HAP-1 (cell line): ENCODE data around the gene ENOX2.

Experiments used
- DNase-seq, 2 experiments: peaks; one replicate each; pipeline ENCODE4 v3.0.0-alpha.2; 2016 to 2020; ENCODE audit warnings: low spot score in 2 of 2
- H3K27me3 ChIP-seq: fragments of 250-450 bp; sonication (Bioruptor Pico); 2 replicates; pipeline ENCODE4 v1.5.1; 2020; ENCODE audit warnings: low read depth, mild to moderate bottlenecking, moderate library complexity
- H3K36me3 ChIP-seq: fragments of 250-450 bp; sonication (Bioruptor Pico); replicated peaks from 2 replicates; pipeline ENCODE4 v1.5.1; 2020; ENCODE audit warnings: mild to moderate bottlenecking
- H3K4me1 ChIP-seq: fragments of 250-450 bp; sonication (Bioruptor Pico); 2 replicates; pipeline ENCODE4 v1.5.1; 2020; ENCODE audit warnings: mild to moderate bottlenecking
- H3K4me3 ChIP-seq: fragments of 250-450 bp; sonication (Bioruptor Pico); 2 replicates; pipeline ENCODE4 v1.5.1; 2020; ENCODE audit warnings: mild to moderate bottlenecking, moderate library complexity
- H3K9me3 ChIP-seq: fragments of 250-450 bp; sonication (Bioruptor Pico); 2 replicates; pipeline ENCODE4 v1.5.1; 2020; ENCODE audit warnings: mild to moderate bottlenecking, moderate library complexity
- in situ Hi-C: fragments of 300-500 bp; cut with MboI; formaldehyde crosslinking; loops from 3 replicates; pipeline ENCODE4 v1.14.3; 2020; ENCODE audit warnings: low sequenced_read_pairs, inconsistent platforms, mixed read lengths

The ENOX2 gene

GRCh38 chrX:130789793-130790192 lies 113.2 kb downstream of the ENOX2 start:
- DNase-seq, result no peak
- in situ Hi-C loops, result no loop called here
- no peaks in the 10 kb centered on the region for H3K36me3 ChIP-seq
- no peaks in the 10 kb centered on the region for H3K9me3 ChIP-seq
- no peak overlapping the region for H3K4me3 ChIP-seq
- peaks cover 18% of the 10 kb centered on the region for H3K4me1 ChIP-seq
- H3K27me3 ChIP-seq, result no peaks in the 10 kb centered on the region

GRCh38 chrX:130788786-130789581 lies 114.0 kb downstream of the ENOX2 start:
- Histone ChIP-seq H3K4me1 (peaks cover 18% of the 10 kb centered on the region), H3K4me3 (no peak overlapping the region), H3K9me3 (no peaks in the 10 kb centered on the region), H3K27me3 (no peaks in the 10 kb centered on the region), H3K36me3 (no peaks in the 10 kb centered on the region)
- peak; percentile 58 to 94 for DNase-seq
- in situ Hi-C loops, result no loop called here

- Histone ChIP-seq H3K4me3 (no peak overlapping the region), H3K4me1 (peaks cover 29% of the 10 kb centered on the region), H3K36me3 (no peaks in the 10 kb centered on the region), H3K9me3 (no peaks in the 10 kb centered on the region), H3K27me3 (no peaks in the 10 kb centered on the region)
- DNase-seq, result no peak
- in situ Hi-C loops, result no loop called here
These were observed 117.0 kb downstream of the ENOX2 start for GRCh38 chrX:130786030-130786429.

GRCh38 chrX:130778773-130779172 lies 124.2 kb downstream of the ENOX2 start:
- Histone ChIP-seq H3K27me3 (no peaks in the 10 kb centered on the region), H3K36me3 (no peaks in the 10 kb centered on the region), H3K4me3 (no peak overlapping the region), H3K4me1 (peaks cover 24% of the 10 kb centered on the region), H3K9me3 (no peaks in the 10 kb centered on the region)
- in situ Hi-C loops, result no loop called here
- no peak for DNase-seq

- H3K27me3 ChIP-seq, result no peaks in the 10 kb centered on the region
- peaks cover 19% of the 10 kb centered on the region for H3K4me1 ChIP-seq
- in situ Hi-C loops, result no loop called here
- no peak overlapping the region for H3K4me3 ChIP-seq
- H3K9me3 ChIP-seq, result no peaks in the 10 kb centered on the region
- DNase-seq, result no peak
- H3K36me3 ChIP-seq, result no peaks in the 10 kb centered on the region
These were observed 127.2 kb downstream of the ENOX2 start for GRCh38 chrX:130775849-130776248.

- in situ Hi-C loops, result no loop called here
- no peaks in the 10 kb centered on the region for H3K27me3 ChIP-seq
These were observed 130.2 kb downstream of the ENOX2 start for GRCh38 chrX:130772776-130773143.

GRCh38 chrX:130772105-130772775 lies 130.8 kb downstream of the ENOX2 start:
- Histone ChIP-seq H3K9me3 (no peaks in the 10 kb centered on the region), H3K4me1 (peaks cover 7% of the 10 kb centered on the region), H3K36me3 (no peaks in the 10 kb centered on the region), H3K4me3 (no peak overlapping the region), H3K27me3 (no peaks in the 10 kb centered on the region)
- in situ Hi-C loops, result no loop called here
- DNase-seq, result no peak

More at GRCh38 chrX:130772776-130773143, 130.2 kb downstream of the ENOX2 start:
- no peaks in the 10 kb centered on the region for H3K36me3 ChIP-seq
- no peak overlapping the region for H3K4me3 ChIP-seq
- H3K4me1 ChIP-seq, result peaks cover 12% of the 10 kb centered on the region
- no peaks in the 10 kb centered on the region for H3K9me3 ChIP-seq
- DNase-seq, result no peak

GRCh38 chrX:130771648-130772047 lies 131.4 kb downstream of the ENOX2 start:
- no peaks in the 10 kb centered on the region for H3K9me3 ChIP-seq
- peaks cover 7% of the 10 kb centered on the region for H3K4me1 ChIP-seq
- no peaks in the 10 kb centered on the region for H3K27me3 ChIP-seq
- no peak overlapping the region for H3K4me3 ChIP-seq
- in situ Hi-C loops, result no loop called here
- no peaks in the 10 kb centered on the region for H3K36me3 ChIP-seq
- DNase-seq, result no peak

- Histone ChIP-seq H3K9me3 (no peaks in the 10 kb centered on the region), H3K4me1 (peaks cover 7% of the 10 kb centered on the region), H3K4me3 (no peak overlapping the region), H3K27me3 (no peaks in the 10 kb centered on the region), H3K36me3 (no peaks in the 10 kb centered on the region)
- no peak for DNase-seq
- in situ Hi-C loops, result no loop called here
These were observed 131.8 kb downstream of the ENOX2 start for GRCh38 chrX:130771230-130771629.

GRCh38 chrX:130770615-130771014 lies 132.4 kb downstream of the ENOX2 start:
- Histone ChIP-seq H3K4me1 (peaks cover 7% of the 10 kb centered on the region), H3K36me3 (no peaks in the 10 kb centered on the region), H3K9me3 (no peaks in the 10 kb centered on the region), H3K4me3 (no peak overlapping the region), H3K27me3 (no peaks in the 10 kb centered on the region)
- DNase-seq, result no peak
- in situ Hi-C loops, result no loop called here

GRCh38 chrX:130769835-130770234 lies 133.2 kb downstream of the ENOX2 start:
- no peaks in the 10 kb centered on the region for H3K9me3 ChIP-seq
- H3K36me3 ChIP-seq, result no peaks in the 10 kb centered on the region
- H3K4me3 ChIP-seq, result no peak overlapping the region
- peaks cover 7% of the 10 kb centered on the region for H3K4me1 ChIP-seq
- in situ Hi-C loops, result no loop called here
- no peaks in the 10 kb centered on the region for H3K27me3 ChIP-seq
- no peak for DNase-seq

- Histone ChIP-seq H3K4me1 (no peaks in the 10 kb centered on the region), H3K36me3 (no peaks in the 10 kb centered on the region), H3K4me3 (no peak overlapping the region), H3K27me3 (no peaks in the 10 kb centered on the region), H3K9me3 (no peaks in the 10 kb centered on the region)
- in situ Hi-C loops, result no loop called here
- DNase-seq, result no peak
These were observed 144.9 kb downstream of the ENOX2 start for GRCh38 chrX:130758072-130758471.

- in situ Hi-C loops, result no loop called here
- H3K36me3 ChIP-seq, result no peaks in the 10 kb centered on the region
- no peaks in the 10 kb centered on the region for H3K27me3 ChIP-seq
- H3K4me3 ChIP-seq, result no peak overlapping the region
- no peak for DNase-seq
- no peaks in the 10 kb centered on the region for H3K9me3 ChIP-seq
- no peaks in the 10 kb centered on the region for H3K4me1 ChIP-seq
These were observed 146.8 kb downstream of the ENOX2 start for GRCh38 chrX:130756233-130756632.

- Histone ChIP-seq H3K4me1 (peaks cover under 1% of the 10 kb centered on the region; the same call in 1 of the 2 replicates), H3K4me3 (no peak overlapping the region), H3K9me3 (no peaks in the 10 kb centered on the region), H3K27me3 (no peaks in the 10 kb centered on the region), H3K36me3 (no peaks in the 10 kb centered on the region)
- DNase-seq, result no peak
- in situ Hi-C loops, result no loop called here
These were observed 148.7 kb downstream of the ENOX2 start for GRCh38 chrX:130754353-130754752.
